OCI-LY3 (cell line): ENCODE data around the gene DENND4B.

Source experiments
- CTCF ChIP-seq: fragments of 200-600, 300-600 bp; sonication (generic); IDR thresholded peaks from 2 replicates; pipeline ENCODE4 v1.5.1; 2014; ENCODE audit warnings: antibody characterized with exemption, low read length, low read depth
- EZH2phosphoT487 ChIP-seq: fragments of 200-600 bp; shearing (Covaris generic); IDR thresholded peaks from 2 replicates; pipeline ENCODE4 v1.6.1; 2018; ENCODE audit warnings: antibody characterized with exemption, mixed run types, low read depth

- TF ChIP-seq CTCF (no peak), EZH2phosphoT487 (no peak)
Observed at GRCh38 chr1:153882296-153882912, 64.1 kb downstream of the DENND4B start.
